Activated CD4-positive, alpha-beta T cell treated with anti-CD3 and anti-CD28 coated beads, Interleukin-2, amount 10 ng/mL, durations not matched to agents 24 days and 14 days (primary cell): ENCODE data around the gene MAP4K4. TPM values are rescaled to one million over a fixed set of nuclear protein-coding genes. Genes with fewer than 3 reads are reported as not detected.

Experiments
- DNase-seq: peaks from one replicate; pipeline ENCODE4 v3.0.0; 2022
- H3K27ac Mint-ChIP-seq: one replicate; pipeline ENCODE4 v1.8.0; 2022; ENCODE audit warnings: mild to moderate bottlenecking, mixed read lengths
- H3K27me3 Mint-ChIP-seq: one replicate; pipeline ENCODE4 v1.8.0; 2022; ENCODE audit warnings: mixed read lengths
- H3K36me3 Mint-ChIP-seq: one replicate; pipeline ENCODE4 v1.8.0; 2022; ENCODE audit warnings: low read depth, mild to moderate bottlenecking, mixed read lengths
- H3K4me1 Mint-ChIP-seq: one replicate; pipeline ENCODE4 v1.8.0; 2021; ENCODE audit warnings: mixed read lengths
- H3K4me3 Mint-ChIP-seq: one replicate; pipeline ENCODE4 v1.8.0; 2022; ENCODE audit warnings: mild to moderate bottlenecking, moderate library complexity, mixed read lengths
- H3K9me3 Mint-ChIP-seq: one replicate; pipeline ENCODE4 v1.8.0; 2021; ENCODE audit warnings: mixed read lengths
- intact Hi-C: fragments of 100-400 bp; cut with micrococcal nuclease; formaldehyde crosslinking; loops from one replicate; pipeline ENCODE4 v1.15.1; 2023
- total RNA-seq: library from RNA; stranded (reverse); gene quantifications from 2 replicates; pipeline ENCODE4 v1.2.3, GENCODE V29; 2022

The MAP4K4 gene
- total RNA-seq, 1 donor from 2014 or later = 42.6 TPM

- peaks cover 3% of the 10 kb centered on the region for H3K36me3 Mint-ChIP-seq
- H3K27me3 Mint-ChIP-seq = no peaks in the 10 kb centered on the region
- no peaks in the 10 kb centered on the region for H3K9me3 Mint-ChIP-seq
- no peak overlapping the region for H3K4me3 Mint-ChIP-seq
- intact Hi-C loops = no loop called here
- peaks cover 52% of the 10 kb centered on the region for H3K4me1 Mint-ChIP-seq
- no peak overlapping the region for H3K27ac Mint-ChIP-seq
- DNase-seq = no peak
Measured at GRCh38 chr2:101776172-101777043, 78.9 kb downstream of the MAP4K4 start.

DNA sequence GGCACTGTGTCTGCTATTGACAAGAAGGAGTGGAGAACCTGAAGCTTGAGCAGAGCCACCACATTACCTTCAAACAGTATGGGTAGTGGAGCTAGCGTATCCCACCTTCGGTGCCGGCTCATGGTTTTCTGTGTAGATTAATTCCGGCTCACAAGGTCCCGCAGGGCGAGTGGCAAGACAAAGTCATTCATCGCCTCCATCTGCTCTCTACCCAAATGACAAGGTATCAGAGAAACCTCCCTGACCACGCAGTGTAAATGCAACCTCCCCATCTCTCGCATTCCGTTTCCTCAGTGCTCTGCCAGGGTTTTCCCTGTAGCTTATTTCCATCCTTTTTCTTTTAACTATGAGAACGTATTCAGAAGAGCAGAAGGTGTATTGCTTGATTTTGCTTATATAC, 79.8 kb downstream of the MAP4K4 start:
- Mint-ChIP-seq H3K27ac (no peak overlapping the region), H3K36me3 (peaks cover 4% of the 10 kb centered on the region), H3K9me3 (no peaks in the 10 kb centered on the region), H3K27me3 (no peaks in the 10 kb centered on the region), H3K4me1 (peaks cover 53% of the 10 kb centered on the region), H3K4me3 (no peak overlapping the region)
- intact Hi-C loops = no loop called here
- DNase-seq = no peak

GRCh38 chr2:101778102-101778501, 80.6 kb downstream of the MAP4K4 start:
- Mint-ChIP-seq H3K27ac (no peak overlapping the region), H3K4me3 (no peak overlapping the region), H3K9me3 (no peaks in the 10 kb centered on the region), H3K4me1 (peaks cover 50% of the 10 kb centered on the region), H3K36me3 (peaks cover 4% of the 10 kb centered on the region), H3K27me3 (no peaks in the 10 kb centered on the region)
- DNase-seq = no peak
- intact Hi-C loops = no loop called here

GRCh38 chr2:101779190-101779589, 81.7 kb downstream of the MAP4K4 start:
- intact Hi-C loops = no loop called here
- Mint-ChIP-seq H3K4me1 (peaks cover 48% of the 10 kb centered on the region), H3K36me3 (peaks cover 6% of the 10 kb centered on the region), H3K27me3 (no peaks in the 10 kb centered on the region), H3K4me3 (no peak overlapping the region), H3K27ac (no peak overlapping the region), H3K9me3 (no peaks in the 10 kb centered on the region)
- DNase-seq = no peak

GRCh38 chr2:101779656-101780055, 82.1 kb downstream of the MAP4K4 start:
- Mint-ChIP-seq H3K27ac (no peak overlapping the region), H3K9me3 (no peaks in the 10 kb centered on the region), H3K36me3 (peaks cover 6% of the 10 kb centered on the region), H3K4me1 (peaks cover 44% of the 10 kb centered on the region), H3K4me3 (no peak overlapping the region), H3K27me3 (no peaks in the 10 kb centered on the region)
- no peak for DNase-seq
- intact Hi-C loops = no loop called here

GRCh38 chr2:101781326-101781725, 83.8 kb downstream of the MAP4K4 start:
- Mint-ChIP-seq H3K36me3 (peaks cover 6% of the 10 kb centered on the region), H3K4me3 (no peak overlapping the region), H3K9me3 (no peaks in the 10 kb centered on the region), H3K27me3 (no peaks in the 10 kb centered on the region), H3K4me1 (peaks cover 41% of the 10 kb centered on the region), H3K27ac (no peak overlapping the region)
- no peak for DNase-seq
- intact Hi-C loops = no loop called here

- Mint-ChIP-seq H3K36me3 (peaks cover 6% of the 10 kb centered on the region), H3K9me3 (no peaks in the 10 kb centered on the region), H3K27me3 (no peaks in the 10 kb centered on the region), H3K4me3 (no peak overlapping the region), H3K4me1 (peaks cover 42% of the 10 kb centered on the region), H3K27ac (no peak overlapping the region)
- intact Hi-C loops = no loop called here
- no peak for DNase-seq
Measured at GRCh38 chr2:101781791-101782426, 84.4 kb downstream of the MAP4K4 start.

GRCh38 chr2:101782427-101782792, 84.9 kb downstream of the MAP4K4 start:
- peaks cover 45% of the 10 kb centered on the region for H3K4me1 Mint-ChIP-seq
- no peaks in the 10 kb centered on the region for H3K27me3 Mint-ChIP-seq
- H3K27ac Mint-ChIP-seq = no peak overlapping the region
- intact Hi-C loops = no loop called here
- peaks cover 6% of the 10 kb centered on the region for H3K36me3 Mint-ChIP-seq
- H3K9me3 Mint-ChIP-seq = no peaks in the 10 kb centered on the region
- no peak for DNase-seq
- no peak overlapping the region for H3K4me3 Mint-ChIP-seq

DNA sequence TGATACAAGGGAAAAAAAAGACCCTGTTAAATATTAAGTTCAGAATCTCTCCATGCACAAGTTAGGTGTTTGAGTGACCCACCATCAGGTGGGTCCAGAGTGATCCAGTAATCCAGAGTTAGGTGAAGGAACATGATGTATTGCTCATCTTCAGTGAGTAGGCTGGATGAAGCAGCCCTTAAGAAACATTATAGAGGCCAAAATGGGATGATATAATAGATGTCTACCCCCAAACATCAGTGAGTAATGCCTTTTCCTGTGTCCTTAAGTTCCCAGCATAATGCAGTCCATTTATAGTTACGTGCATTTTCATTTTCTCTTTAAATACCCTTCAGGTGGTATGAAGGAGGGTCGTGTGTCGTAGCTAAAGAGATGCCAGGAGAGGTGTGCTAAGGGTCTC, 89.6 kb downstream of the MAP4K4 start:
- no peak overlapping the region for H3K27ac Mint-ChIP-seq
- intact Hi-C loops = no loop called here
- DNase-seq = no peak
- no peaks in the 10 kb centered on the region for H3K27me3 Mint-ChIP-seq
- H3K4me1 Mint-ChIP-seq = peaks cover 33% of the 10 kb centered on the region
- no peak overlapping the region for H3K4me3 Mint-ChIP-seq
- H3K36me3 Mint-ChIP-seq = peaks cover 18% of the 10 kb centered on the region
- H3K9me3 Mint-ChIP-seq = no peaks in the 10 kb centered on the region

DNA sequence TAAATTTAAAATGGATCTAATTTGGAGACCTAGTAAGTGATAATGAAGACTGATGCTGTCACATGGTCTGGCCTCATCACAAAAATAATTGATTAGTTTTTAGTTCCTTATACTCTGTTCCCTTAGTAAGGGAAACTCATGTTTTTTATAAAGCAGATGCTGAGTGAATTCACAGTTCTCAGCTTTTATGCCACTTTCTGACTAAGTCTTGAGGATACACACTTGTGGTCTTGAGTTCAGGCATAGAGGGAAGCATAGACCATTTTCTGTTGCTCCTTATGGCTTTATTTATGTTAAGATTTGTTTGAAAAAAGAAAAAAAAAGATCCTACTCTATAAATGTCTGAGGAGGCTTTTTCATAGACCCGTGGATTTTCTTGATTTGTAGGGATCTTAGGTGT, 91.1 kb downstream of the MAP4K4 start:
- no peaks in the 10 kb centered on the region for H3K9me3 Mint-ChIP-seq
- no peak overlapping the region for H3K4me3 Mint-ChIP-seq
- H3K36me3 Mint-ChIP-seq = peaks cover 24% of the 10 kb centered on the region
- no peaks in the 10 kb centered on the region for H3K27me3 Mint-ChIP-seq
- peaks cover 29% of the 10 kb centered on the region for H3K4me1 Mint-ChIP-seq
- intact Hi-C loops = no loop called here
- DNase-seq = no peak
- H3K27ac Mint-ChIP-seq = no peak overlapping the region

DNA sequence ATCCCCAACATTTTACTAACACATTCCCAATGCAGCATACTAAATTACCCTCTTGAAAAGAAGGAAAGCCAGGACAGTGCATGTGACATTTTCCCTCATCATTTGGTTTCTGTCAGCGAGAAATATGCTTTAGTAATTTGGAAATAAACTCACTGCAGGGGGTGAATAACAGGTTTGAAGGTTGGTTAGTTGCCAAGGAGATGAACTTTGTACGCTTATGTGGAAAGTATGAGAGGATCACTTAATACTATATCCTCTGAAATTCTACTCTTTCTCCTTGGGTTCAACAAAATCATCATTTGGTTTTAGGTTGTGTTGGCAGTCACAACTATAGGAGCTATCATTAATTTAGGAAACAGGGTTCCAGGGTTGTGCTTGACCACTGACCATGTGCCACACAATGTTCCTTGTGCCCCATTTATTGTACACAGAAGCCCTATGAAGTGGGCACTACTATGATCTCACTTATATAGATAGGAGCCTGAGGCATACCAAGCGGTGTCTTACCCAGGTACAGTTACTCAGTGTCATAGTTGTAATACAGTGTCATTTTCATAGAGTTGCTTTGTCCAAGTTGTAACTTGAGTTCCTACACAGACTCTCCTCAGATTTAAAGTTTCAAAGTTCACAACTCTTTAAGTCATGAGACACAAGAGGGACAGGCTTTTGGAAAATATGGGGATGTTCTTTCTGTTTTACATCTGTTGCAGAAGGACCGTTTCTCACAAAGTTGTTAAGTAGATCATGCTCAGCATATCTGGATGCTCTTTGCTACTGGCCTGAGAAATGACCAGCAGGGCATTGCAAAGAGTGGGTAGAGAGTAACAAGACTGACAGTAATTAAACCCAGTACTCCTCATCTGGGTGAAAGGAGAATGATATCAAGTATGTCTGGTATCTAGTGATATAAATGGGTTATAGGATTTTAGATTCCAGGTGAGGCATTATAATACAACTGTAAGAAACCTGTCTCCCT, 91.8 kb downstream of the MAP4K4 start:
- DNase-seq = no peak
- Mint-ChIP-seq H3K27ac (no peak overlapping the region), H3K27me3 (no peaks in the 10 kb centered on the region), H3K4me1 (peaks cover 27% of the 10 kb centered on the region), H3K9me3 (no peaks in the 10 kb centered on the region), H3K36me3 (peaks cover 22% of the 10 kb centered on the region), H3K4me3 (no peak overlapping the region)
- intact Hi-C loops = no loop called here

DNA sequence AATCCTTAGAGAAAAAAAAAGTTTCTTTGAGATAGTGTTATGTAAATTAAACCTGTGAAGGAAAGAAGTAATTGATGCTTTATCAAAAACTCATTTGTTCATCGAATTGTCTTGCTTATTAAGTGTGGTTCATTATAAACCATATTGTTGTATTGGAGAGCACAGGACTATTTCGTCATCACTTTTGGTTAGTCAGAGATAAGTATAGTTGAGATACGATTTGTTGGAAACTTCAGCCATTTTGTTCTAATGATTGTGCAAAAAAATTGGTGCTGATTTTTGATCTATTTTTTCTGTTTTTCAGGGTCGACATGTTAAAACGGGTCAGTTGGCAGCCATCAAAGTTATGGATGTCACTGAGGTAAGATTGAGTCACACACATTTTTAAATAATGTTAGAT, 92.9 kb downstream of the MAP4K4 start:
- peaks cover 29% of the 10 kb centered on the region for H3K4me1 Mint-ChIP-seq
- no peak for DNase-seq
- H3K27ac Mint-ChIP-seq = no peak overlapping the region
- H3K9me3 Mint-ChIP-seq = no peaks in the 10 kb centered on the region
- no peaks in the 10 kb centered on the region for H3K27me3 Mint-ChIP-seq
- intact Hi-C loops = no loop called here
- no peak overlapping the region for H3K4me3 Mint-ChIP-seq
- H3K36me3 Mint-ChIP-seq = peaks cover 26% of the 10 kb centered on the region

DNA sequence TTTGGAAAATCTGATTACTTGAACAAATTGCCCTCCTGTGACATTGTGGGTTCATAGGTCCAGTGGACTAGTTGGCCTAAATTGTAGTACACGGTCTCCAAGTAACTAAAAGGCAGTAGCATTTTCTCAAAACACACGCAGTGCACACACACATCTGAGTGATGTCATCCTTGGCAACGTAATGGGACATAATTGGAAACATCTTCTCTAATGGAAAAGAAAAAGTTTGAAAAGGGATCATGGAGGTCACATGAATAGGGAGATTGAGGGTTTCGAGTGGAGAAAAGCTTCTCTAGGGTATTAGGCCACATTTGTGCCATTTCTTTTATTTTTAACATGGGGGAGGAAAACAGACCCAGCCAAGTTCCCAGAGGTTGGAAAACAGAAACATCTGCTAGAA, 93.3 kb downstream of the MAP4K4 start:
- H3K4me1 Mint-ChIP-seq = peaks cover 29% of the 10 kb centered on the region
- peaks cover 26% of the 10 kb centered on the region for H3K36me3 Mint-ChIP-seq
- H3K27me3 Mint-ChIP-seq = no peaks in the 10 kb centered on the region
- DNase-seq = no peak
- H3K9me3 Mint-ChIP-seq = no peaks in the 10 kb centered on the region
- H3K27ac Mint-ChIP-seq = no peak overlapping the region
- intact Hi-C loops = no loop called here
- no peak overlapping the region for H3K4me3 Mint-ChIP-seq

- Mint-ChIP-seq H3K27ac (no peak overlapping the region), H3K36me3 (peaks cover 27% of the 10 kb centered on the region), H3K27me3 (no peaks in the 10 kb centered on the region), H3K4me1 (peaks cover 33% of the 10 kb centered on the region), H3K9me3 (no peaks in the 10 kb centered on the region), H3K4me3 (no peak overlapping the region)
- intact Hi-C loops = no loop called here
- no peak for DNase-seq
Measured at GRCh38 chr2:101792208-101792607, 94.7 kb downstream of the MAP4K4 start.
